Gastroesophageal sphincter (tissue), 4 donors: ENCODE results near the gene LYRM4. TPM values are rescaled to one million over a fixed set of nuclear protein-coding genes. Genes with fewer than 3 reads are reported as not detected.
A peak's percentile ranks its signal among the peaks of the same experiment; 100 is the strongest.

ENCODE experiments used
- ATAC-seq: fragments of 150-250 bp; one replicate; pipeline ENCODE4 v1.9.1; 2016; ENCODE audit warnings: mild to moderate bottlenecking, moderate library complexity
- H3K27ac ChIP-seq, 4 donors: fragments of 200-600 bp; sonication (generic) in 3 of 4; 1 replicate in 3 of 4; 2 replicates in 1 of 4; pipeline ENCODE4 v1.5.1; 2016 to 2019
- H3K27me3 ChIP-seq: fragments of 200-600 bp; sonication (generic); one replicate; pipeline ENCODE4 v1.5.1; 2019
- H3K36me3 ChIP-seq, 2 donors: fragments of 200-600 bp; sonication (generic); one replicate each; pipeline ENCODE4 v1.5.1; 2019; ENCODE audit warnings: control low read depth in 1 of 2
- H3K4me1 ChIP-seq, 3 donors: fragments of 200-600 bp; sonication (generic); 1 replicate in 2 of 3; 2 replicates in 1 of 3; pipeline ENCODE4 v1.5.1; 2016 to 2019; ENCODE audit warnings: control low read depth in 2 of 3
- H3K4me3 ChIP-seq, 2 donors: fragments of 200-600 bp; sonication (generic); one replicate each; pipeline ENCODE4 v1.5.1; 2019; ENCODE audit warnings: mild to moderate bottlenecking in 1 of 2, moderate library complexity in 1 of 2
- H3K9me3 ChIP-seq, 3 donors: fragments of 200-600 bp; sonication (generic); one replicate each; pipeline ENCODE4 v1.5.1; 2017 to 2019; ENCODE audit warnings: control low read depth in 2 of 3
- EP300 ChIP-seq: sonication (generic); formaldehyde crosslinking; IDR thresholded peaks from one replicate; pipeline ENCODE4 v1.6.1; 2017; ENCODE audit warnings: antibody characterized with exemption, mild to moderate bottlenecking
- POLR2A ChIP-seq, 2 donors: fragments of 450-650 bp; IDR thresholded peaks; one replicate each; pipeline ENCODE4 v1.6.1; 2017; ENCODE audit warnings: antibody characterized with exemption in 2 of 2, mild to moderate bottlenecking in 2 of 2, moderate library complexity in 1 of 2
- POLR2AphosphoS5 ChIP-seq: sonication (generic); formaldehyde crosslinking; IDR thresholded peaks from one replicate; pipeline ENCODE4 v1.6.1; 2017; ENCODE audit warnings: antibody characterized with exemption
- WGBS, 2 donors: methylation state at CpG; one replicate each; pipeline ENCODE4 v1.1.5; 2018; ENCODE audit warnings: low coverage in 1 of 2; 5-methylcytosine and 5-hydroxymethylcytosine counted together
- total RNA-seq, 4 donors: library from RNA; depleted of rRNA; stranded (reverse); fragments of >200 nt; gene quantifications; one replicate each; pipeline ENCODE4 v1.1.0, GENCODE V29; 2016
- TF ChIP-seq, protein P1 (sequence below), 4 experiments: fragments of 200-600 bp in 2 of 4; fragments of 450-650 bp in 2 of 4; sonication (generic) in 1 of 4; IDR thresholded peaks; one replicate each; pipeline ENCODE4 v1.5.1; 2017 to 2019; ENCODE audit warnings: antibody characterized with exemption in 4 of 4, mild to moderate bottlenecking in 2 of 4, moderate library complexity in 2 of 4

LYRM4 gene
- total RNA-seq: 10 to 100 TPM; 16.4 to 27.9 (median 20.5) TPM

GRCh38 chr6:5260661-5261544 lies at the start of gene LYRM4, which contains the start of gene FARS2:
LYRM4 (minus strand) TSS chr6:5260950; CDS start chr6:5260733, 217 bp downstream.
FARS2 (plus strand) TSS chr6:5261513.
- peak; percentile 96 for ATAC-seq
- Histone ChIP-seq H3K27ac (peak within 1 kb of the TSS; percentile 95 to 99 (median 96)), H3K36me3 (peaks cover 0 to 8% of the 10 kb centered on the region in 2 donors), H3K27me3 (no peaks in the 10 kb centered on the region), H3K9me3 (no peaks in the 10 kb centered on the region), H3K4me3 (peak within 1 kb of the TSS; percentile 86 to 99), H3K4me1 (peaks cover 0 to 28% (median 3%) of the 10 kb centered on the region in 3 donors)
- no CpG with 5 or more reads among the region's 85 CpGs for WGBS, 2 donors
- peak; percentile 38 for TF ChIP-seq POLR2AphosphoS5
- no peak for TF ChIP-seq EP300
- no peak for TF ChIP-seq POLR2A (IDR thresholded peaks at IDR 0.05)
- TF ChIP-seq, protein P1, sequence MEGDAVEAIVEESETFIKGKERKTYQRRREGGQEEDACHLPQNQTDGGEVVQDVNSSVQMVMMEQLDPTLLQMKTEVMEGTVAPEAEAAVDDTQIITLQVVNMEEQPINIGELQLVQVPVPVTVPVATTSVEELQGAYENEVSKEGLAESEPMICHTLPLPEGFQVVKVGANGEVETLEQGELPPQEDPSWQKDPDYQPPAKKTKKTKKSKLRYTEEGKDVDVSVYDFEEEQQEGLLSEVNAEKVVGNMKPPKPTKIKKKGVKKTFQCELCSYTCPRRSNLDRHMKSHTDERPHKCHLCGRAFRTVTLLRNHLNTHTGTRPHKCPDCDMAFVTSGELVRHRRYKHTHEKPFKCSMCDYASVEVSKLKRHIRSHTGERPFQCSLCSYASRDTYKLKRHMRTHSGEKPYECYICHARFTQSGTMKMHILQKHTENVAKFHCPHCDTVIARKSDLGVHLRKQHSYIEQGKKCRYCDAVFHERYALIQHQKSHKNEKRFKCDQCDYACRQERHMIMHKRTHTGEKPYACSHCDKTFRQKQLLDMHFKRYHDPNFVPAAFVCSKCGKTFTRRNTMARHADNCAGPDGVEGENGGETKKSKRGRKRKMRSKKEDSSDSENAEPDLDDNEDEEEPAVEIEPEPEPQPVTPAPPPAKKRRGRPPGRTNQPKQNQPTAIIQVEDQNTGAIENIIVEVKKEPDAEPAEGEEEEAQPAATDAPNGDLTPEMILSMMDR (IDR thresholded peaks at IDR 0.05): peak in 3 of 4 experiments; percentile 31 to 80 (median 78)

- Histone ChIP-seq H3K27me3 (no peaks in the 10 kb centered on the region), H3K9me3 (no peaks in the 10 kb centered on the region), H3K4me3 (no peak overlapping the region), H3K4me1 (peaks cover 0 to 5% (median 0%) of the 10 kb centered on the region in 3 donors), H3K36me3 (no peaks in the 10 kb centered on the region), H3K27ac (no peak overlapping the region)
- no peak for ATAC-seq
- TF ChIP-seq POLR2A (IDR thresholded peaks at IDR 0.05) (no peak), POLR2AphosphoS5 (no peak), EP300 (no peak)
- TF ChIP-seq, protein P1 (IDR thresholded peaks at IDR 0.05): no peak
- WGBS, 2 donors: 77 to 86% methylated on average over 4 of the region's 4 CpGs
These were observed 47.3 kb upstream of the LYRM4 start for GRCh38 chr6:5308066-5308465.

- TF ChIP-seq EP300: no peak
- no peak for TF ChIP-seq POLR2AphosphoS5
- TF ChIP-seq, protein P1 (IDR thresholded peaks at IDR 0.05): no peak
- no peak for TF ChIP-seq POLR2A (IDR thresholded peaks at IDR 0.05)
- Histone ChIP-seq H3K36me3 (no peaks in the 10 kb centered on the region), H3K9me3 (no peaks in the 10 kb centered on the region), H3K4me3 (no peak overlapping the region), H3K27me3 (no peaks in the 10 kb centered on the region), H3K27ac (no peak overlapping the region), H3K4me1 (peaks cover 0 to 15% (median 0%) of the 10 kb centered on the region in 3 donors)
- ATAC-seq: no peak
These were observed 46.3 kb upstream of the LYRM4 start for GRCh38 chr6:5307058-5307457.

GRCh38 chr6:5305968-5306626 lies 45.3 kb upstream of the LYRM4 start:
- H3K36me3 ChIP-seq: no peaks in the 10 kb centered on the region
- WGBS, 2 donors: 66 to 100% methylated on average over 2 to 5 of the region's 5 CpGs
- ATAC-seq: no peak
- H3K4me3 ChIP-seq: no peak overlapping the region
- no peaks in the 10 kb centered on the region for H3K27me3 ChIP-seq
- H3K9me3 ChIP-seq: no peaks in the 10 kb centered on the region
- H3K4me1 ChIP-seq: peaks cover 0 to 18% (median 0%) of the 10 kb centered on the region in 3 donors
- TF ChIP-seq POLR2AphosphoS5 (no peak), POLR2A (IDR thresholded peaks at IDR 0.05) (no peak), EP300 (no peak)
- TF ChIP-seq, protein P1 (IDR thresholded peaks at IDR 0.05): no peak
- H3K27ac ChIP-seq: no peak overlapping the region
